PC-3 (cell line): ENCODE results near the gene PNMA6A. TPM values are rescaled to one million over a fixed set of nuclear protein-coding genes. Genes with fewer than 3 reads are reported as not detected.
"Not testable (repeated sequence)": the region's sequence is repeated elsewhere in the genome, so short reads cannot be mapped to it uniquely, and the experiment has no call there.

Experiments
- ATAC-seq: fragments of 200-7000 bp; cut with Tn5 transposase; 2 replicates; pipeline ENCODE4 v1.9.1; 2020; ENCODE audit warnings: mild to moderate bottlenecking, moderate library complexity
- BruUV-seq: library from RNA; stranded (reverse); fragments of 400-500 nt; replicated peaks from 2 replicates; lab custom pipeline; 2021; lab: Mats Ljungman, UMichigan
- CTCF ChIA-PET: fragments of 300-600 bp; sonication (Branson Sonifier 250); formaldehyde crosslinking; loops from one replicate; lab custom pipeline; 2022; ENCODE audit warnings: antibody characterized with exemption; lab: Charles Lee
- POLR2A ChIA-PET: fragments of 300-600 bp; sonication (Branson Sonifier 250); formaldehyde crosslinking; loops from one replicate; lab custom pipeline; 2022; ENCODE audit warnings: antibody characterized with exemption; ENCODE audit not compliant: unreplicated experiment; lab: Charles Lee
- DNase-seq: peaks from one replicate; pipeline ENCODE4 v3.0.0-alpha.2; 2015
- H2AFZ ChIP-seq: fragments of 300-600 bp; sonication (generic); 2 replicates; pipeline ENCODE4 v1.6.0; 2016; ENCODE audit warnings: antibody characterized with exemption, low read length
- H3F3A ChIP-seq: fragments of 300-600 bp; sonication (generic); one replicate; pipeline ENCODE4 v1.6.0; 2017; ENCODE audit warnings: antibody characterized with exemption, low read length, control low read depth, mild to moderate bottlenecking; ENCODE audit not compliant: unreplicated experiment
- H3K27ac ChIP-seq: fragments of 300-600 bp; sonication (generic); 2 replicates; pipeline ENCODE4 v1.5.1; 2016; ENCODE audit warnings: mild to moderate bottlenecking, low read length
- H3K27me3 ChIP-seq: fragments of 300-600 bp; sonication (generic); 2 replicates; pipeline ENCODE4 v1.6.1; 2016; ENCODE audit warnings: low read length, mixed read lengths
- H3K36me3 ChIP-seq: fragments of 300-600 bp; sonication (generic); 2 replicates; pipeline ENCODE4 v1.6.1; 2016; ENCODE audit warnings: low read depth, mixed run types, low read length, mixed read lengths
- H3K4me1 ChIP-seq: fragments of 300-600 bp; sonication (generic); 2 replicates; pipeline ENCODE4 v1.5.1; 2016; ENCODE audit warnings: low read length; ENCODE audit not compliant: insufficient read depth
- H3K4me2 ChIP-seq: fragments of 300-600 bp; sonication (generic); 2 replicates; pipeline ENCODE4 v1.6.0; 2016; ENCODE audit warnings: low read length
- H3K4me3 ChIP-seq: fragments of 300-600 bp; sonication (generic); 2 replicates; pipeline ENCODE4 v1.5.1; 2016; ENCODE audit warnings: mild to moderate bottlenecking, low read length, mixed read lengths
- H3K79me2 ChIP-seq: fragments of 300-600 bp; sonication (generic); 2 replicates; pipeline ENCODE4 v1.6.1; 2017; ENCODE audit warnings: low read length, mixed read lengths
- H3K9ac ChIP-seq: fragments of 300-600 bp; sonication (generic); 2 replicates; pipeline ENCODE4 v1.6.0; 2016; ENCODE audit warnings: mild to moderate bottlenecking, low read length
- H3K9me2 ChIP-seq: fragments of 300-600 bp; sonication (generic); replicated peaks from 2 replicates; pipeline ENCODE4 v1.6.1; 2016; ENCODE audit warnings: mixed run types, low read length, mixed read lengths
- H3K9me3 ChIP-seq: fragments of 300-600 bp; sonication (generic); 2 replicates; pipeline ENCODE4 v1.6.1; 2016; ENCODE audit warnings: low read length, mixed read lengths
- H4K20me1 ChIP-seq: fragments of 300-600 bp; sonication (generic); 2 replicates; pipeline ENCODE4 v1.6.1; 2016; ENCODE audit warnings: low read length, mixed read lengths
- EZH2 ChIP-seq: fragments of 300-600 bp; sonication (generic); IDR thresholded peaks from one replicate; pipeline ENCODE4 v1.6.1; 2017; ENCODE audit warnings: antibody characterized with exemption, mild to moderate bottlenecking, low read length; ENCODE audit not compliant: unreplicated experiment
- EZH2phosphoT487 ChIP-seq: fragments of 300-600 bp; sonication (generic); IDR thresholded peaks from 2 replicates; pipeline ENCODE4 v1.6.1; 2018; ENCODE audit warnings: mild to moderate bottlenecking, antibody characterized with exemption, low read length, borderline replicate concordance
- intact Hi-C: fragments of 100-400 bp; cut with micrococcal nuclease; formaldehyde crosslinking; loops from 2 replicates; pipeline ENCODE4 v1.9.0; 2023
- total RNA-seq: library from RNA; depleted of rRNA; stranded (reverse); fragments of >200 nt; gene quantifications from 2 replicates; pipeline ENCODE4 v1.2.3, GENCODE V29; 2014
- TF ChIP-seq, protein P1 (sequence below): fragments of 300-600 bp; sonication (generic); conservative IDR thresholded peaks from 2 replicates; pipeline ENCODE4 v1.5.1; 2017; ENCODE audit warnings: antibody characterized with exemption, low read depth, mild to moderate bottlenecking, low read length

The PNMA6A gene
- total RNA-seq, 1 experiment from 2014 or later = not detected

DNA sequence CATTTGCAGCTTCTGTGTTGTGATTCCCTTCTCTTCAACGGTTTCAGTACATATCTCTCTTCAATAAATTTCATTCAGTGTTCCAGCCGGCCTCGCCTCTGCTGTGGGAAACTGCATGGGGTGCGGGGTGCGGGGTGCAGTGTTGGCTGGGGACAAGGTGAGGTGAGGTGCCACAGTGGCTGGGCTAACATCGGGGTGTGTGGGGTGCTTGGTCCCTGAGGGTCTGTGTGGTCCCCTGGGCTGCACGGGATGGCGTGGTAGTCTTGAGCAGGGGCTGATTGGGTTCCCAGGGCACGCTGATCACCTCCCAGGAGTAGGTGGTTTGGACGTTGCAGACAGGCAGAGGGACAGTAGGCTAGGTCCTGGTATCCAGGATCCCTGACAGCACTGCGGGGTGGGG, 2.7 kb downstream of the PNMA6A start:
- Histone ChIP-seq H3K4me2 (no peak overlapping the region), H3F3A (no peaks in the 10 kb centered on the region), H2AFZ (no peak overlapping the region), H4K20me1 (no peaks in the 10 kb centered on the region), H3K4me1 (no peaks in the 10 kb centered on the region), H3K4me3 (no peak overlapping the region), H3K27ac (no peak overlapping the region), H3K9me3 (no peaks in the 10 kb centered on the region), H3K27me3 (no peaks in the 10 kb centered on the region), H3K79me2 (no peaks in the 10 kb centered on the region), H3K9ac (no peak overlapping the region), H3K9me2 (no peaks in the 10 kb centered on the region), H3K36me3 (no peaks in the 10 kb centered on the region)
- DNase-seq = no peak
- ChIA-PET POLR2A (no interaction called here), CTCF (no interaction called here)
- no TSS peak for BruUV-seq
- intact Hi-C loops = no loop called here
- TF ChIP-seq, protein P1, sequence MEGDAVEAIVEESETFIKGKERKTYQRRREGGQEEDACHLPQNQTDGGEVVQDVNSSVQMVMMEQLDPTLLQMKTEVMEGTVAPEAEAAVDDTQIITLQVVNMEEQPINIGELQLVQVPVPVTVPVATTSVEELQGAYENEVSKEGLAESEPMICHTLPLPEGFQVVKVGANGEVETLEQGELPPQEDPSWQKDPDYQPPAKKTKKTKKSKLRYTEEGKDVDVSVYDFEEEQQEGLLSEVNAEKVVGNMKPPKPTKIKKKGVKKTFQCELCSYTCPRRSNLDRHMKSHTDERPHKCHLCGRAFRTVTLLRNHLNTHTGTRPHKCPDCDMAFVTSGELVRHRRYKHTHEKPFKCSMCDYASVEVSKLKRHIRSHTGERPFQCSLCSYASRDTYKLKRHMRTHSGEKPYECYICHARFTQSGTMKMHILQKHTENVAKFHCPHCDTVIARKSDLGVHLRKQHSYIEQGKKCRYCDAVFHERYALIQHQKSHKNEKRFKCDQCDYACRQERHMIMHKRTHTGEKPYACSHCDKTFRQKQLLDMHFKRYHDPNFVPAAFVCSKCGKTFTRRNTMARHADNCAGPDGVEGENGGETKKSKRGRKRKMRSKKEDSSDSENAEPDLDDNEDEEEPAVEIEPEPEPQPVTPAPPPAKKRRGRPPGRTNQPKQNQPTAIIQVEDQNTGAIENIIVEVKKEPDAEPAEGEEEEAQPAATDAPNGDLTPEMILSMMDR = no peak
- TF ChIP-seq EZH2phosphoT487 = no peak
- no peak for ATAC-seq

DNA sequence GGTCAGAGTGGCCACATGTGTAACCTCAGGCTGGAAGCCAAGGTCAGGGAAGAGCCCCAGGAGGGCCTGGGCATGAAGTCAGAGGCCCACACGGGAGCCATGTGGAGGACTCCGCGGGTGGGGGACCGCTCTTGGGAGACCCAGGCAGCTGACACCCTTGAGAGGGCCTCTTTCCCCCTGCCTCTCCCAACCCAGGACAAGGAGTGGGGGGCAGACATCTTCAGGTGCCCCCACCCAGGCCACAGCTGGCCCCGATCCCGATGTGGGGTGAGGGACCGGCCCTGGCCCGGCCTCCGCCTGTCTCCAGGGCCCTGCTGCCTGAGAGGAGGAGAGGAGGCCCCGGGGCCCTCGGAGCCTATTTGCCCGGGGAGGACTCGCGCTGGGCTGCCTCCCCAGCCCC, 3.1 kb downstream of the PNMA6A start:
- H2AFZ ChIP-seq = no peak overlapping the region
- DNase-seq (no peak), ATAC-seq (no peak)
- H3K27ac ChIP-seq = no peak overlapping the region
- H3K27me3 ChIP-seq = no peaks in the 10 kb centered on the region
- no TSS peak for BruUV-seq
- H3K36me3 ChIP-seq = no peaks in the 10 kb centered on the region
- no peaks in the 10 kb centered on the region for H3K4me1 ChIP-seq
- H3K4me3 ChIP-seq = no peak overlapping the region
- no peaks in the 10 kb centered on the region for H3K9me3 ChIP-seq
- intact Hi-C loops = no loop called here
- H3K9ac ChIP-seq = no peak overlapping the region
- CTCF ChIA-PET = no interaction called here
- no peaks in the 10 kb centered on the region for H3F3A ChIP-seq
- POLR2A ChIA-PET = no interaction called here
- TF ChIP-seq EZH2phosphoT487 = no peak
- TF ChIP-seq, protein P1 = no peak
- no peak for TF ChIP-seq EZH2
- no peak overlapping the region for H3K4me2 ChIP-seq
- no peaks in the 10 kb centered on the region for H3K79me2 ChIP-seq
- no peaks in the 10 kb centered on the region for H4K20me1 ChIP-seq
- no peaks in the 10 kb centered on the region for H3K9me2 ChIP-seq

DNA sequence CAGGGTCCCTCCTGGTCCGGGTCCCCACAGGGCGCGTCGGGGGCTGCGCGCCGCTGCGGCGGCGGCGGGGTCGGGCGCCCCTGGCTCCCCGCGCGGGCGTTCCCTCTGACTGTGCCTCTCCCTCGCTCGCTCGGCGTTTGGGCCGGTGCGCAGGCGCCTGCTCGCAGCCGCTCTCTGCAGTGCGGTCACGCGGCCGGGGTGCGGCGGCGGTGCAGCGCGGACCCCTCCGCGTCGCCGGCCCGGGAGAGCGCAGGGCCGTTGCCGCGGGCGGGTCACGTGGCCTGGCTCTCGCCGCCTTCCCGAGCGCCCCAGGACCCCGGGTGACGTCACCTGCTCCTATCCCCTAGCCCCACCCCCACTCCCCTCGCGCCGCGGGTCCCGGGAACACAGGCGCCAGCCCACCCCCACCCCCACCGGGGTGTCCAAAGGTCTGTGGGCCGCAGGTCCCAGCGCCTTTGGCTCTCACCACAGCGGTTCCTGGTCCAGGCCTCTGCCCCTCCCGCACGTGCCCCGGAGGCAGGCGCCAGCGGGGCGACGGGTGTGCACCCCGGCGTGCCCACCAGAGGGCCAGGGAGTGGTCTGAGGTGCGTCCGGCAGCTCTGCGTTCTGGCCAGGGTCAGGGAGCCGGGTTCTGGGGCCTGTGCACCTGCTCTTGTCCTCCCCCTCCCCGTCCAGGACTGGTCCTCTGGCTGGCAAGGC, 5.3 kb downstream of the PNMA6A start:
- H3K4me2 ChIP-seq, H3K79me2 ChIP-seq, POLR2A ChIA-PET, BruUV-seq, H3K36me3 ChIP-seq, H3K9me3 ChIP-seq, H3K4me3 ChIP-seq, H3K9me2 ChIP-seq, H4K20me1 ChIP-seq, H2AFZ ChIP-seq, CTCF ChIA-PET, H3K9ac ChIP-seq, H3K27me3 ChIP-seq, intact Hi-C loops, H3K4me1 ChIP-seq, H3F3A ChIP-seq, DNase-seq, H3K27ac ChIP-seq: not testable (repeated sequence)
- ATAC-seq = peak; percentile 45; the same call in 1 of the 2 replicates

DNA sequence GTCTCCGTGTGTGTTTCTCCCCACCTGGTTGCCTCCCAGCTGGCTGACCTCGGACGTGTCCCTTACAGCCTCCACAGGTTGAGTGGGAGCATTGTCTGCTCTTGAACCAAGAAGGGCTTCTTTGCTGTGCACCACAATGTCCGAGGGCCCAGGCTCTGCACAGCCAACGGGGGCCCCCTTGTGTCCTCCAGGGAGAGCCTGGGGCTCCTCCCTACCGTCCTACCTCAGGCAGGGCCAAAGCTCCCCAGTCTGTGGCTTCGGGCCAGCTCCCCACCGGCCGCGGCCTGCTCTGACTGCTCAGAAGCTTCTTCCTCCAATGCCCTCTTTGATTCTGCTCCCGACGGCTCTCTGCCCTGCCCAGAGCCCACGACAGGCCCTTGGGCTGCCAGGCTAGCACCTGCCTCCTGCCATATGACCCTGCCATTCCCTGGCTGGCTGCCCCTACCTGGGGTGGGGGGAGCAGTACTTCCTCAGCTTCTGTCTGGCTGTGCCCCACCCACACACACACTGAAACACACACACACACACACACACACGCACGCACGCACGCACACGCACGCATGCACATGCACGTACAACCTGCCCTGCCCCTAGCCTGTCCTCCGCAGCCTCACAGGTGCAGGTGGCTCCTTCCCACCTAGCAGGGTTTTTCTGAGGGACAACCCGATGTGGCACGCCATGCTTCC, 11.1 kb downstream of the PNMA6A start:
- H2AFZ ChIP-seq, H3K36me3 ChIP-seq, H3K27ac ChIP-seq, intact Hi-C loops, H3K4me1 ChIP-seq, H4K20me1 ChIP-seq, H3K79me2 ChIP-seq, H3F3A ChIP-seq, H3K4me3 ChIP-seq, H3K4me2 ChIP-seq, POLR2A ChIA-PET, BruUV-seq, H3K9ac ChIP-seq, ATAC-seq, CTCF ChIA-PET, H3K9me3 ChIP-seq, DNase-seq, H3K9me2 ChIP-seq: not testable (repeated sequence)
- peaks cover 22% of the 10 kb centered on the region; the same call in 1 of the 2 replicates for H3K27me3 ChIP-seq
